Suprapubic skin (tissue), 4 donors: ENCODE data around the gene CIB4. TPM values are rescaled to one million over a fixed set of nuclear protein-coding genes. Genes with fewer than 3 reads are reported as not detected.

ENCODE experiments used
- DNase-seq, 2 donors: peaks; one replicate each; pipeline ENCODE4 v3.0.0-alpha.2; 2019; ENCODE audit warnings: low spot score in 2 of 2
- H3K27ac ChIP-seq: fragments of 200-600 bp; sonication (generic); one replicate; pipeline ENCODE4 v1.5.1; 2019
- H3K27me3 ChIP-seq: fragments of 200-600 bp; sonication (generic); one replicate; pipeline ENCODE4 v1.5.1; 2019
- H3K36me3 ChIP-seq: fragments of 200-600 bp; sonication (generic); one replicate; pipeline ENCODE4 v1.5.1; 2019
- H3K4me1 ChIP-seq: fragments of 200-600 bp; sonication (generic); one replicate; pipeline ENCODE4 v1.5.1; 2019
- H3K4me3 ChIP-seq: fragments of 200-600 bp; sonication (generic); one replicate; pipeline ENCODE4 v1.5.1; 2019; ENCODE audit warnings: mild to moderate bottlenecking
- H3K9me3 ChIP-seq: fragments of 200-600 bp; sonication (generic); one replicate; pipeline ENCODE4 v1.5.1; 2019
- CTCF ChIP-seq, 2 donors: fragments of 200-600 bp in 1 of 2; fragments of 450-650 bp in 1 of 2; sonication (generic) in 1 of 2; IDR thresholded peaks; one replicate each; pipeline ENCODE4 v1.5.1; 2016 to 2019; ENCODE audit warnings: antibody characterized with exemption in 2 of 2, mild to moderate bottlenecking in 1 of 2, moderate library complexity in 1 of 2
- EP300 ChIP-seq: sonication (generic); formaldehyde crosslinking; IDR thresholded peaks from one replicate; pipeline ENCODE4 v1.6.1; 2017; ENCODE audit warnings: antibody characterized with exemption
- POLR2A ChIP-seq, 2 donors: fragments of 450-650 bp; IDR thresholded peaks; one replicate each; pipeline ENCODE4 v1.6.1; 2017; ENCODE audit warnings: antibody characterized with exemption in 2 of 2, mild to moderate bottlenecking in 2 of 2, moderate library complexity in 2 of 2
- POLR2AphosphoS5 ChIP-seq, 3 donors: sonication (generic); formaldehyde crosslinking; IDR thresholded peaks; one replicate each; pipeline ENCODE4 v1.6.1; 2017; ENCODE audit warnings: antibody characterized with exemption in 3 of 3
- WGBS: methylation state at CpG from one replicate; pipeline ENCODE4 v1.1.5; 2018; 5-methylcytosine and 5-hydroxymethylcytosine counted together
- total RNA-seq, 4 donors: library from RNA; depleted of rRNA; stranded (reverse); fragments of >200 nt; gene quantifications; one replicate each; pipeline ENCODE4 v1.1.0, GENCODE V29; 2016

CIB4 gene
- total RNA-seq, 4 donors from 2014 or later: not detected

- 52% methylated on average over 6 of the region's 6 CpGs for WGBS
- H3K9me3 ChIP-seq: no peaks in the 10 kb centered on the region
- peaks cover 58% of the 10 kb centered on the region for H3K27me3 ChIP-seq
- TF ChIP-seq CTCF (IDR thresholded peaks at IDR 0.05) (no peak), POLR2A (IDR thresholded peaks at IDR 0.05) (no peak), EP300 (no peak)
- H3K4me3 ChIP-seq: no peak overlapping the region
- H3K36me3 ChIP-seq: no peaks in the 10 kb centered on the region
- H3K4me1 ChIP-seq: no peaks in the 10 kb centered on the region
- peak in 1 of 2 donors; percentile 9 for DNase-seq
- no peak overlapping the region for H3K27ac ChIP-seq
Measured at GRCh38 chr2:26590508-26590907, 50.7 kb downstream of the CIB4 start.

- H3K27ac ChIP-seq: no peak overlapping the region
- peaks cover 60% of the 10 kb centered on the region for H3K27me3 ChIP-seq
- WGBS: 47% methylated on average over 5 of the region's 6 CpGs
- peak in 1 of 2 donors; percentile 43 for DNase-seq
- no peaks in the 10 kb centered on the region for H3K9me3 ChIP-seq
- TF ChIP-seq EP300 (no peak), POLR2AphosphoS5 (IDR thresholded peaks at IDR 0.05) (no peak)
- H3K4me3 ChIP-seq: no peak overlapping the region
- no peaks in the 10 kb centered on the region for H3K4me1 ChIP-seq
- H3K36me3 ChIP-seq: no peaks in the 10 kb centered on the region
Measured at GRCh38 chr2:26588576-26588975, 52.6 kb downstream of the CIB4 start.

GRCh38 chr2:26587994-26588393 lies 53.2 kb downstream of the CIB4 start:
- no peaks in the 10 kb centered on the region for H3K9me3 ChIP-seq
- H3K27ac ChIP-seq: no peak overlapping the region
- H3K4me1 ChIP-seq: no peaks in the 10 kb centered on the region
- no peak overlapping the region for H3K4me3 ChIP-seq
- peaks cover 61% of the 10 kb centered on the region for H3K27me3 ChIP-seq
- 20% methylated on average over 1 of the region's 5 CpGs for WGBS
- DNase-seq: peak in 1 of 2 donors; percentile 48
- no peak for TF ChIP-seq POLR2AphosphoS5 (IDR thresholded peaks at IDR 0.05)
- TF ChIP-seq CTCF (IDR thresholded peaks at IDR 0.05): no peak
- TF ChIP-seq EP300: no peak
- no peak for TF ChIP-seq POLR2A (IDR thresholded peaks at IDR 0.05)
- H3K36me3 ChIP-seq: no peaks in the 10 kb centered on the region

- DNase-seq: peak in 1 of 2 donors; percentile 56
- H3K36me3 ChIP-seq: no peaks in the 10 kb centered on the region
- H3K9me3 ChIP-seq: no peaks in the 10 kb centered on the region
- no peak overlapping the region for H3K27ac ChIP-seq
- no peaks in the 10 kb centered on the region for H3K4me1 ChIP-seq
- TF ChIP-seq POLR2AphosphoS5 (IDR thresholded peaks at IDR 0.05): no peak
- TF ChIP-seq POLR2A (IDR thresholded peaks at IDR 0.05): no peak
- no peak for TF ChIP-seq CTCF (IDR thresholded peaks at IDR 0.05)
- no peak for TF ChIP-seq EP300
- H3K27me3 ChIP-seq: peaks cover 61% of the 10 kb centered on the region
- no peak overlapping the region for H3K4me3 ChIP-seq
- 59% methylated on average over 10 of the region's 10 CpGs for WGBS
Measured at GRCh38 chr2:26585966-26586365, 55.2 kb downstream of the CIB4 start.

- Histone ChIP-seq H3K4me1 (no peaks in the 10 kb centered on the region), H3K27me3 (peaks cover 58% of the 10 kb centered on the region), H3K4me3 (no peak overlapping the region), H3K27ac (no peak overlapping the region), H3K9me3 (no peaks in the 10 kb centered on the region), H3K36me3 (no peaks in the 10 kb centered on the region)
- DNase-seq: peak in 1 of 2 donors; percentile 72
- 82% methylated on average over 8 of the region's 8 CpGs for WGBS
- TF ChIP-seq EP300 (no peak), CTCF (IDR thresholded peaks at IDR 0.05) (no peak), POLR2A (IDR thresholded peaks at IDR 0.05) (no peak), POLR2AphosphoS5 (IDR thresholded peaks at IDR 0.05) (no peak)
Measured at GRCh38 chr2:26585100-26585499, 56.1 kb downstream of the CIB4 start.

GRCh38 chr2:26584656-26585055 lies 56.5 kb downstream of the CIB4 start:
- DNase-seq: peak in 1 of 2 donors; percentile 69
- WGBS: no CpG with 5 or more reads among the region's 11 CpGs
- no peaks in the 10 kb centered on the region for H3K36me3 ChIP-seq
- TF ChIP-seq CTCF (IDR thresholded peaks at IDR 0.05): no peak
- TF ChIP-seq POLR2AphosphoS5 (IDR thresholded peaks at IDR 0.05): no peak
- TF ChIP-seq EP300: no peak
- H3K27me3 ChIP-seq: peaks cover 61% of the 10 kb centered on the region
- no peaks in the 10 kb centered on the region for H3K4me1 ChIP-seq
- H3K9me3 ChIP-seq: no peaks in the 10 kb centered on the region
- no peak overlapping the region for H3K4me3 ChIP-seq
- H3K27ac ChIP-seq: no peak overlapping the region
